HS-5 (cell line): ENCODE data around the gene MYO15B.
A peak's percentile ranks its signal among the peaks of the same experiment; 100 is the strongest.
"Not testable (repeated sequence)": the region's sequence is repeated elsewhere in the genome, so short reads cannot be mapped to it uniquely, and the experiment has no call there.

Experiments
- DNase-seq: peaks from one replicate; pipeline ENCODE4 v3.0.0-alpha.2; 2012; ENCODE audit warnings: low read depth

The MYO15B gene

DNA sequence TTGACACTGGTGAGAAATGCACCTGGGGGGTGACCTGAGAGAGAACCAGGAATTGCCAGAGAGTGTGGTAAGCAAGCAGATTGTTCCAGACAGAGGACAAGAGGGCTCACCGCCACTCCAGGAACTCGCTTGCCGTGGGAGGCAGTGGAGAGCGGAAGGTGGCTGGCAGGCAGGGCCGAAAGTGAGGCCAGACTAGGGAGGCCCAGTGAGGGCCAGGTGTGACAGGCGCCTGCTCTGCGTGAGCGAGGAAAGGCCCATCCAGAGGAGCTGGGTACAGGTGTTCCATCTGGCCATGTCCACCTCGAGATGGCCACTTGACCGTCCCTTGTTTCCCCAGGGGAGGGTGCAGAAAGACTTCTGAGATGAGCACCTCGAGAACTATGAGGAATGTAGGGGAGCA lies 11.9 kb upstream of the MYO15B start:
- no peak for DNase-seq

DNA sequence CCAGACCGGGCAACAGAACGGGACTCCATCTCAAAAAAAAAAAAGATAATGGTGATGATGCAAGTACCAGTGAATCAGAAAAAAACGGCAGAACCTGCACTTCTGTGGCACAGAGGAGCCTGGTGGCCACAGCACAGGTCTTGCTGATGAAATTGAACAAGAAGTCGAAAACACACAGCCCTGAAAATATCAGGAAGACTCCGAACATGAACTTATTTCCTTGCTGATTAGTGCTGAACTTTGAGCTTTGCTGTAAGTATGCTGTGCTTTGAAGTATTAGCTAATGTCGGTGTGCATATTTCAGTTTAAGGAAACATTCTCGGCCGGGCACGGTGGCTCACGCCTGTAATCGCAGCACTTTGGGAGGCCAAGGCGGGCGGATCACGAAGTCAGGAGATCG lies 10.9 kb upstream of the MYO15B start:
- DNase-seq: no peak

DNA sequence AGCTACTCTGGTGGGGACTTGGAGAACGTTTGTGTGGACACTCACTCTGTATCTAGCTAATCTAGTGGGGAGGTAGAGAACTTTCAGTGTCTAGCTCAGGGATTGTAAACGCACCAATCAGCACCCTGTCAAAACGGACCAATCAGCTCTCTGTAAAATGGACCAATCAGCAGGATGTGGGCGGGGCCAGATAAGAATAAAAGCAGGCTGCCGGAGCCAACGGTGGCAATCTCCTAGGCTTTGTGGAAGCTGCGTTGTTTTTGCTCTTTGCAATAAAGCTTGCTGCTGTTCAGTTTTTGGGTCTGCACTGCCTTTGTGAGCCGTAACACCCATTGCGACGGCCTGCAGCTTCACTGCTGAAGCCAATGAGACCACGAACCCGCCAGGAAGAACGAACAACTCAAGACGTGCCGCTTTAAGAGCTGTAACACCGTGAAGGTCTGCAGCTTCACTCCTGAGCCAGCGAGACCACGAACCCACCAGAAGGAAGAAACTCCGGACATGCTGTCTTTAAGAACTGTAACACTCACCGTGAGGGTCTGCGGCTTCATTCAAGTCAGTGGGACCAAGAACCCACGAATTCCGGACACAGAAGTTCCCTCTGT lies 6.4 kb upstream of the MYO15B start:
- not testable (repeated sequence) for DNase-seq

DNA sequence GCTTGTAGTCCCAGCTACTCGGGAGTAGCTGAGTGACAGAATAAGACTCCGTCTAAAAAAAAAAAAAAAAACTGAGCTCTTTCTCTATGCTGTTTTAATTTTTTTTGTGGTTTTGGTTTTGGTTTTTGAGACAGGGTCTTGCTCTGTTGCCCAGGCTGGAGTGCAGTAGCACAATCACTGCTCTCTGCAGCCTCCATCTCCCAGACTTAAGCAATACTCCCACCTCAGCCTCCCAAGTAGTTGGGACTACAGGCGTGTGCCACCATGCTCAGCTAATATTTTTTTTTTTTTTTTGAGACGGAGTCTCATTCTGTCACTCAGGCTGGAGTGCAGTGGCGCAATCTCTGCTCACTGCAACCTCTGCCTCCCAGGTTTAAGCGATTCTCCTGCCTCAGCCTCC lies 4.4 kb upstream of the MYO15B start:
- DNase-seq: not testable (repeated sequence)

DNA sequence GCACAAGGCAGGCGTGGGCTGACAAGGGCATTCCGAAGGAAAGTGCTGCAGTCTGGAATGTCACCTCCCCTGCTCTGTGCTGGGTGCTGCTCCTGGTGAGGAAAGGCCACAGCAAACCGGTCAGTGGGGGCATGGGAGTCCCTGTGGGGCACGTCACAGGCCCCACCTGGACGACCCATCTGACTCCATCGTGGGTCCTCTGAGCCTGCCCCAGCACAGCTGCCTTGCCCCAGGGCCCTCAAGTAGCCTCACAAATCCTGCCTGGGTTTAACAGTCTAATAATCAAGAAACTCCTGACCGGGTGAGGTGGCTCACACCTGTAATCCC lies 2.8 kb upstream of the MYO15B start:
- DNase-seq: no peak

DNA sequence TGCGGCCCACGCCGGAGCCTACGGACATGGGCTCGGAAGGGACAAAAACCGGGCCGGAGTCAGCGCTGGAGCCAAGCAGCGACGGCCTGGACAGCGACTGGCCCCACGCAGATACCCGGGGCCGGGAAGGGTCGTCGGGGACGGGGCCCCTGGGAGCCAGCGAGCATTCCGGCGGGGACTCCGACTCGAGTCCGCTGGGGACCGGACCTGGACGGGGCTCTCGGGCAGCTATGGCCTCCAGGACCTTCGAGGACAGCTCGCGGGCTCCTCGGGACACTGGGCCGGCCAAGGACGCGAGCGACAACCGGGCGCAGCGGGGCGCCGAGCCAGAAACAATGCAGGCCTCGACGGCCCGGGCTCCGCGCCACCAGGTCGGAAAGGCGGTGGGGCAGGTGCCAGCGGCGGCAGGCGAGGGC lies 1.0 kb downstream of the MYO15B start:
- no peak for DNase-seq

DNA sequence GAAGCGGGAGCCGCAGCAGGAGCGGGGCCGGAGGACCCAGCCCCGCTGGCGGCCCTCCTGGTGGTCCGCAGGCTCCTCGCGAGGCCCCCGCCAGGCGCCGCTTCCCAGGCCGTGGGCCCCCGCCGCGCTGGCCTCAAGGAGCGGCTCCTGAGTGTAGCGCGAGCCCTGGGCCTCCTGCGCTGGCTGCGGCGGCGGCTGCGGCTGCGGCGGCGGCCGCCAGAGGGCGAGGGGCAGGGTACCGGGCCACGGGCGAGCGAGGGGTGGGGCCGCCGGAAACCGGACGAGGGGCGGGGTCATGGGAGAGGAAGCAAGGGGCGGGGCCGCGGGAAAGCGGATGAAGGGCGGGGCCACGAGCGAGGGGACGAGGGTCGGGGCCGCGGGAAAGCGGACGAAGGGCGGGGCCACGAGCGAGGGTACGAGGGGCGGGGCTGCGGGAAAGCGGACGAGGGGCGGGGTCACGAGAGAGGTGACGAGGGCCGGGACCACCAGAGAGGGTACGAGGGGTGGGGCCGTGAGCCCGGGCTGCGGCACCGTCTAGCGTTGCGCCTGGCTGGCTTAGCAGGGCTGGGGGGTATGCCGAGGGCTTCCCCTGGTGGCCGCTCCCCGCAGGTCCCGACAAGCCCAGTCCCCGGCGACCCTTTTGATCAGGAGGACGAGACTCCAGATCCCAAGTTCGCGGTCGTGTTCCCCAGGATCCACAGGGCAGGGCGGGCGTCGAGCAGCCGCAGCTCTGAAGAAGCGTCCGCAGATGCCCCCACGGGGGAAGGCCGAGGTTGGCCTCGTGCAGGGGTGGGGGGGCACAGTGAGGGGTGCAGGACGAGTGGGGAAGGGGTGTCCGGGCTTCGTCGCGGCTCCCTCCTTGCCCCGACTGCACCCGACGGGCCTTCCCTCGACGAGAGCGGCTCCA lies 1.7 kb downstream of the MYO15B start:
- peak; percentile 28 for DNase-seq

DNA sequence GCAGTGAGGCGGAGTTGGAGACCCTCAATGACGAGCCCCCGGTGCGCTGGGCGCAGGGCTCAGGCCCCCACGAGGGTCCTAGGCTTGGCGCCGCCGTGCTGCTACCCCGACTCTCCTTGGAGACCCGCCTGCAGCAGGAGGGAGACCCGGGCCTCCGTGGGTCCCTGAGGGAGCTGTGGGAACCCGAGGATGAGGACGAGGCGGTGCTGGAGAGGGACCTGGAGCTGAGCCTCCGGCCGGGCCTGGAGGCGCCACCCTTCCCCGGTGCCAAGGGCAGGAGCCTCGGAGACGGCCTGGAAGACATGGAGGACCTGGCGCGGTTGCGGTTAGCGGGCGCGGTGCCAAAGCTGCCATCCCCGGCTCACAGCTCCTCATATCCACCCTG lies 2.3 kb downstream of the MYO15B start:
- no peak for DNase-seq

DNA sequence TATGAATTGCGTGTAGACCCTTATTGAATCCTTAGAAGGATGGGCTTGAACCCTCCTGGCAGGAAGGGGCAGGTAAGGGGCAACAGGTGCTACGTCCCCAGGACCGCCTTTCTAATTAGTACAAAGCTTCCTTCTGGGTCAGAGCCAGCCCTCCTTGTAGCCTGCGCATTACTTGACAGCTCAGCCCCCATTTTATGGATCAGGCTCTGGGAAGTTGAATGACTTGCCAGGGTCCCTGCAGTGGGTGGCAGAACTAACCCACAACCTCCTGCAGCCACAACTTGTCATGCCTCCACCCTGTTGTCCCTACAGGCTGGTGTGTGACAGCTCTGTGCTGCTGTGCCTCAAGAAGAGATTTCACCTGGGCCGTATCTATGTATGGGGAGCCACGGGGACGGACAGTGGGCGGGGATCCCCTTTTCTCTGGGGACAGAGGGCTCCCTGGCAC lies 2.7 kb downstream of the MYO15B start:
- DNase-seq: no peak

DNA sequence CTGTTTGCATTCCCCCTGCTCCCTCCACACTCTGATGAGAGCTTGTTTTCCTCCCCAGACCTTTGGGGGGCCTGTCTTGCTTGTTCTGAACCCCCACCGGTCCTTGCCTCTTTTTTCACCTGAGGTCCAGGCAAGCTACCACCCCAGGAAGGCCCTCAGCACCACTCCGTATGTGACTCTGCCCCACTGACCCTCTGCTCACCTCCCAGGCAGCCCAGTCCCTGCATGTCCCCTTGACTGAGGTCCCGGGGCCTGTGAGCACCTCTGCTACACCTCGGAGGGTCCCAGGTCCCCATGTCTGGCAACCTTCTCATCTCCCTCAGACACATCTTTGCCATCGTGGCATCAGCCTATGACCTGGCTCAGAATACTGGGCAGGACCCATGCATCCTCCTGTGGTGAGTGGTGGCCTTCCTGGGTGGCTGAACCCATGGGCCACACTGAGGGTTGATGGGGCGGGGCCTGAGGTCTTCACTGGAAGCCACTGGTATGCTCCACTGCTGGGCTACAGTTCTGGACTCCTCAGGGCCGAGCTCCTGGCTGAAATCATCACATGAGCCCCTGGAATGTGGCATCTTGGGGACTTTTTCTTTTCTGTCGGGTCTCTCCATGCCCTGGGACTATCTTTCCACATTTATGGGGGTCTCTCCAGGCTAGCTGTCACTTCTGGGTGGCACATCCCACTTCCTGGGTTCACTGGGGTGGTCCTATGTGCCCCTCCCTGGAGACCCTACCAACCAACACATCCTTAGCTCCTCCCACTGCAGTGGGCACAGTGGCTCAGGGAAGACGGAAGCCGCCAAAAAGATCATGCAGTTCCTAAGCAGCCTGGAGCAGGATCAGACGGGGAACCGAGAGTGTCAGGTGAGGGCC lies 3.5 kb downstream of the MYO15B start:
- no peak for DNase-seq

DNA sequence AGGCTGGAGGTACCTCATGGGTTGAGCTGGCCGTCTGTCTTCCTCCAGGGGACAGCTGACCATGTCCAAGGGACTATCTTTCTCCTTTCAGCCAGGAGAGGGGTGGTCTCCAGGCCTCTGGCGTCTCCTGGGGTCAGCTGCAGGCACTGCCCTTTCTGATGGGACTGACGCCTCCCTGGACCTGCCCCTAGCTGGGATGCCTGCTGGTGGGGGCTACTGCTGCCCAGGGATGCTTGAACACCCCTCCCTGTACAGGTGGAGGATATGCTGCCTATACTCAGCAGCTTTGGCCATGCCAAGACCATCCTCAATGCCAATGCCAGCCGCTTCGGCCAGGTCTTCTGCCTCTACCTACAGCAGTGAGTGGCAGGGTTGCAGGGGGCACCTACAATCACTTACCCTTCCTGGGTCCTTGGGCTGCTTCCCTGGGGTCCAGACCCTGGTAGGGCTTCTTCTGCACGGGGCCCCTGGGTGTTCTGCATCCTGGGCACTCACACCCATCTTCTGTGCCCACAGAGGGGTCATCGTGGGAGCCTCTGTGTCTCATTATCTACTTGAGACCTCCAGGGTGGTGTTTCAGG lies 4.2 kb downstream of the MYO15B start:
- DNase-seq: no peak

DNA sequence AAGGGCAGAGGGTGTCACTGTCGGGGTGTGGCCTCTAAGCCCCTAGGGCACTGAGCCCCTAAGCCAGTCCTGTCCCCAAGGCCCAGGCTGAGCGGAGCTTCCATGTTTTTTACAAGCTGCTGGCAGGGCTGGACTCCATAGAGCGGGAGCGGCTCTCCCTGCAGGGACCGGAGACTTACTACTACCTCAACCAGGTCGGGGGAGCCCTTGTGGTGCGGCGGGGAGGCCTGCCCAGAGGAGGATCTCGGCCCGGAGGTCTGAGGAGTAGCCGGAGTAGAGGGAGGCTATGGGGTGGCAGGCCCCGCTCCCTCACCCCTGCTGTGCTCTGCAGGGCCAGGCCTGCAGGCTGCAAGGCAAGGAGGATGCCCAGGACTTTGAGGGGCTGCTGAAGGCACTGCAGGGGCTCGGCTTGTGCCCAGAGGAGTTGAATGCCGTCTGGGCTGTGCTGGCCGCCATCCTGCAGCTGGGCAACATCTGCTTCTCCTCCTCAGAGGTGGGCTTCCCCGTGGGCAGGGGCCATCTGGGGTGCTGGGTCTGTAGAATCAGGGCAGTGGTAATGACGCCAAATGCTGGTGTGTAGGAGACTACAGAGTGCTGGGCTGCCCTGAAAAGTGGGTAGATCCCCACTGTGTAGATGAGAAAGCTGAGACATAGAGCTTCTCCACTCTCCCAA lies 4.9 kb downstream of the MYO15B start:
- DNase-seq: no peak

DNA sequence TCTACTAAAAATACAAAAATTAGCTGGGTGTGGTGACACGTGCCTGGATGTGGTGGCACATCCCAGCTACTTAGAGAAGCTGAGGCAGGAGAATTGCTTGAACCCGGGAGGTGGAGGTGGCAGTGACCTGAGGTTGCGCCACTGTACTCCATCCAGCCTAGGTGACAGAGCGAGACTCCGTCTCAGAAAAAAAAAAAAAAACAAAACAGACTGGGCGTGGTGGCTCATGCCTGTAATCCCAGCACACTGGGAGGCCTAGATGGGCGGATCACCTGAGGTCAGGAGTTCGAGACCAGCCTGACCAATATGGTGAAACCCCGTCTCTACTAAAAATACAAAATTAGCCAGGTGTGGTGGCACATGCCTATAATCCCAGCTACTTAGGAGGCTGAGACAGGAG lies 5.8 kb downstream of the MYO15B start:
- not testable (repeated sequence) for DNase-seq

DNA sequence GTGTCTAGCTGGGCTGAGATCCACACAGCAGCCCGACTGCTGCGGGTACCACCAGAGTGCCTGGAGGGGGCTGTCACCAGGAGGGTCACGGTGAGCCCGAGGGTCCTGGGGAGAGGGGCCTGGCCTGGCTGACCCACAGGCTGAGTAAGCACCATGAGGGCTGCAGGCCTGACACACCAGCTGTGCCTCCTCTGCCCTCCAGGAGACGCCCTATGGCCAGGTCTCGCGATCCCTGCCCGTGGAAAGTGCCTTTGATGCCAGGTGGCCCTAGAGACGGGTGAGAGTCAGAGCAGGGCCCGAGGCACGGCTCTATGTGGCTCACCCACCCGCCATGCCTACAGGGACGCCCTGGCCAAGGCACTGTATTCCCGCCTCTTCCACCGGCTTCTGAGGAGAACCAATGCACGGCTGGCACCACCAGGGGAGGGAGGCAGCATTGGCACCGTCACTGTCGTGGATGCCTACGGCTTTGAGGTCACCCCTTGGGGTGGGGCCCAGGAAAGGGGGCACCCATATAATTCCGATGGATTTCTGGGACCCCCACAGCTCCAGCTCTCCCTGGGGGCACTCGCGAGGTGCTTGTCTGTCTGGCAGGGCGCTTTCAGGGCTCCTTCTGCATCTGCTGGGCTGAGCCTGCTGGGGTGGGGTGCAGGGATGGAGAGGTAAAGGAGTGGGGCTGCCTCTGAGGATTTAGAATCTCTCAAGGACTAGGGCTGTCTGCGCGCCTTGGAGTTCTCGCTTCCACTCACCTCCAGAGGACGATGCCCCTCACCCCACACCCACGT lies 7.1 kb downstream of the MYO15B start:
- DNase-seq: no peak

DNA sequence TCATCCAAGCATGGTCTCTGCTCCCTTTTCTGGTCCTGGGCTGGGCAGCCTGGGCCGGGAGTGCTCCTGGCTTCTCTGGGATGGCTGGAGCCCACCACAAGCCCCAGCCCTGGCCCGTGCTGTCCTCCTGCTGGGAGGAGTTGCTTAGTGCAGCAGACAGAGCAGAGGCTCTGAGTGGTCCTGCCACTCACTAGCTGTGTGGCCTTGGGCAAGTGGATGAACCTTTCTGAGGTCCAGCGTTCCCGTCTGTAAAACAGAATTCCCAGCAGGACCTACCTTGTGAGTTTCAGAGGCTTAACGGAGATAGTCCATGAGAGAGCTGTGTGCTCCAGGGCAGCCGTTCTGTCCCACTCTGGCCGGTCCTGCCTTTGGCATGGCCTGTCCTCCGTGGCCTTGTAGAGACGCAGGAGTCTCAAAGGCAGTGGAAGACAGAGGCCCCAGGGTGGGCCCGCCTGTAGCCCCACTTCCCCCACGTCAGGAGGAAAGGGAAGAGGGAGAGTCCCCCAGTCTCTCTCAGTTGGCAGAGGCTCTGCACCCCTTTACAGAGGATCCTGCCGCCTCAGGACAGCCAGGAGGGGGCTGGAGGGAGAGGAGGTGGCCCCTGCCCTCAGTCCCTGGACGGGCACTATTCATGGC lies 7.8 kb downstream of the MYO15B start:
- DNase-seq: no peak

DNA sequence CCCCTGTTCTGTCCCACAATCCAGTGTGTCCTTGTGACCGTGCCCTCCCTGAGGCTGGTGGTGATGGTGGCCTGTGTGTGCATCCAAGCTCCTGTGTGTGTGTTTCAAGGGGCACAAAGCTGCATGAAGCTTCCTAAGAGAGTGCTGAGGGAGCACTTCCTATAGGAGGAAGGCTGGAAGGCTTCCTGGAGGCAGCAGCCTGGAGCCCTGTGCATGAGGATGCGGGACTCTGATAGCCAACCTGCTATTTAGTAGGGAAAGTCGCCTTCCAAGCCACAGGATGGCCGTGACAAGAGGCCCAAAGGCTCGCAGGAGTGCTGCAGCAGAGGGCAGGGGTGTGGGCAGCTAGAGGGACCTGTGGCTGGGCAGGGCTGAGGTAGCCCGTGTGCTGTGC lies 8.3 kb downstream of the MYO15B start:
- DNase-seq: no peak

DNA sequence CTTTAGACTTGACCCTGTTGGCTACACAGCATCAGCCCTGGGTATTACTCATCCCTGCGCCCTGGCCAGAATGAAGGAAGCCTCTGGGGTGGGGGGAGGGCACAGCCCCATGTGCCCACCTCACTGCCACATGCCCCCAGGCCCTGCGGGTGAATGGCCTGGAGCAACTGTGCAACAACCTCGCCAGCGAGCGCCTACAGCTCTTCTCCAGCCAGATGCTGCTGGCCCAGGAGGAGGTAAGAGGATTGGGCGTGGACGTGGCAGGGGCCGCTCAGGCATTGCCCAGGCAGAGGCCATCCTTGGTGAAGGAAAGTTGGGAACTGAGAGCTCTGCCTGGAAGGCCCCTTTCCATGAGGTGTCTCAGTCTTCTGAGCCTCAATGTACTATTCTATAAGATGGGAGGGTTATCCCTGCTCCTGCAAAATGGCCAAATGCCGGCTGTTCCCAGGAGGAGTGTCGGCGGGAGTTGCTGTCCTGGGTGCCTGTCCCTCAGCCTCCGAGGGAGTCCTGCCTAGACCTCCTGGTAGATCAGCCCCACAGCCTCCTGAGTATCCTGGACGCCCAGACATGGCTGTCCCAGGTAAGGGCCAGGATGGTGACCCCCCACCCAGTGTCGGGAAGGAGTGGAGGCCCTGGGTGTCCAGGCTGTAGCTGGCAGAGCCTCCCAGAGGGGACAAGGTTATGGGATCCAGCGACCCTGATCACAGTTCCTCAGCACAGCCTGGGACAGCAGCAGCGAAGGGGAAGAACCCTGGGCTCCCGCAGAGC lies 8.9 kb downstream of the MYO15B start:
- DNase-seq: no peak

DNA sequence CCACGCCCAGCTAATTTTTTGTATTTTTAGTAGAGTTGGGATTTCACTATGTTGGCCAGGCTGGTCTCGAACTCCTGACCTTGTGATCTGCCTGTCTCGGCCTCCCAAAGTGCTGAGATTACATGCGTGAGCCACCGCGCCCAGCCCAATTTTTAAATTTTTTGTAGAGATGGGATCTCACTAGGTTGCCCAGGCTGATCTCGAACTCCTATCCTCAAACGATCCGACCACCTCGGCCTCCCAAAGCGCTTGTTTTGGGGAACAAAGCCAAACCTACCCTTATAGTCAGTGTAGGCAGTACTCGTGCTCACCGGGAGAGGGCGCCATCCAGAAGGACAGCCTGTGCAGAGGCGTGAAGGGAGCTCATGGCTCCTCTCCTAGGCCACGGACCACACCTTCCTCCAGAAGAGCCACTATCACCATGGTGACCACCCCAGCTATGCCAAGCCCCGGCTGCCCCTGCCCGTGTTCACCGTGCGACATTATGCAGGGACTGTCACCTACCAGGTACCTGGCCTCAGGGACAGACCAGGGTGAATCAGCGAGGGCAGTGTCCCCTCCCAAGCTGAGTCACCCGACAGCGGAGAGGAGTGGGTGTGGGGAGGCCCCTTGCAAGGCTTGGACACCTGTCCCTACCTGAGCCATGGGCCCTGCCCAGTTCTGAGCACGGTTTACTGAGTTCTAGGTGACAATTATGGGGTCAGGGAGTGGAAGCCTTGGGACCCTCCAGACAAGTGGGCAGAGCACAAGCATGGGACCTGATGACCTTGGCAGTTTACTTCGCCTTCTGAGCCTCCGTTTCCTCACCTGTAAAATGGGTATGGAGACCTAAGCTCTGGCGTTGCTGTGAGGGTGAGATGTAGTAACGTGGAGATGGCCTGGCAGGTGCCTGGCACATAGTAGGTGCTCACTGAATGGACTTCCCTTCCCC lies 13.7 kb downstream of the MYO15B start:
- DNase-seq: no peak

DNA sequence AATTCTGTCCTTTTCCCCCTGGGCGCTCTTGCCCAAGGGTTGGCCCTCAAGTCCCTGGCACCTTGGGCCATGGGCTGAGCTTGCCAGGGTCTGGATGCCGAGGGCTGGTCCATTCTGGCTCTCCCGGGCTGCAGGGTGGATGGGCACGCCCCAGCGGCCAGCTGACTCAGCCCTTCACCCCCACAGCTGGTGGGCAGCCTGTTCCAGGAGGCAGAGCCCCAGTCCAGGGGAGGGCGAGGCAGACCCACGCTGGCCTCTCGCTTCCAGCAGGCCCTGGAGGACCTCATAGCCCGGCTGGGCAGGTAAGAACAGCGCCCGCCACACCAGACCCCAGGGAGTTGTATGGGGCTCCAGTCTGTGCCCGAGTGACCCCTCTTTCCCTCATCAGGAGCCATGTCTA lies 15.0 kb downstream of the MYO15B start:
- DNase-seq: no peak
